ENCODE measurements around the gene CACNA1E.

- TF ChIP-seq MAFK (IDR thresholded peaks at IDR 0.05; ENCODE audit: low read depth, low read length) (no peak), CTCF (conservative IDR thresholded peaks at IDR 0.05; ENCODE audit: low read depth, low read length) (no peak), RAD21 (IDR thresholded peaks at IDR 0.05; ENCODE audit: low read length) (no peak), MAZ (IDR thresholded peaks at IDR 0.05; ENCODE audit: borderline replicate concordance, low read depth, low read length) (no peak), MXI1 (IDR thresholded peaks at IDR 0.05; ENCODE audit: borderline replicate concordance, low read depth, low read length) (no peak), POLR2A (IDR thresholded peaks at IDR 0.05; ENCODE audit: low read depth, low read length) (no peak), SMC3 (IDR thresholded peaks at IDR 0.05; ENCODE audit: low read depth, low read length) (no peak), NFE2L2 (IDR thresholded peaks at IDR 0.05; ENCODE audit: low read depth, low read length) (no peak), RCOR1 (IDR thresholded peaks at IDR 0.05; ENCODE audit: insufficient replicate concordance, low read length) (no peak), CEBPB (IDR thresholded peaks at IDR 0.05; ENCODE audit: low read depth, low read length) (no peak), BHLHE40 (IDR thresholded peaks at IDR 0.05; ENCODE audit: low read depth, low read length) (no peak), CHD1 (IDR thresholded peaks at IDR 0.05; ENCODE audit: low read depth, low read length) (no peak), FOS (IDR thresholded peaks at IDR 0.05; ENCODE audit: low read depth, low read length) (no peak)
- TF ChIP-seq, protein P1, sequence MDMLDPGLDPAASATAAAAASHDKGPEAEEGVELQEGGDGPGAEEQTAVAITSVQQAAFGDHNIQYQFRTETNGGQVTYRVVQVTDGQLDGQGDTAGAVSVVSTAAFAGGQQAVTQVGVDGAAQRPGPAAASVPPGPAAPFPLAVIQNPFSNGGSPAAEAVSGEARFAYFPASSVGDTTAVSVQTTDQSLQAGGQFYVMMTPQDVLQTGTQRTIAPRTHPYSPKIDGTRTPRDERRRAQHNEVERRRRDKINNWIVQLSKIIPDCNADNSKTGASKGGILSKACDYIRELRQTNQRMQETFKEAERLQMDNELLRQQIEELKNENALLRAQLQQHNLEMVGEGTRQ (IDR thresholded peaks at IDR 0.05; ENCODE audit: low read depth, low read length): no peak
These were observed 335.6 kb downstream of the CACNA1E start for GRCh38 chr1:181818943-181819342.

All from IMR-90 (cell line).